GM18870 (cell line): ENCODE measurements around the gene CDH20.

Experiments used
- ATAC-seq: cut with Tn5 transposase; IDR thresholded peaks from one replicate; pipeline ENCODE4 v1.9.1; 2021; ENCODE audit warnings: moderate library complexity; ENCODE audit not compliant: unreplicated experiment

Gene CDH20

GRCh38 chr18:61572084-61572655, 238.9 kb downstream of the CDH20 start:
- ATAC-seq: no peak

- ATAC-seq: no peak
Observed at GRCh38 chr18:61572871-61573270, 239.6 kb downstream of the CDH20 start.

DNA sequence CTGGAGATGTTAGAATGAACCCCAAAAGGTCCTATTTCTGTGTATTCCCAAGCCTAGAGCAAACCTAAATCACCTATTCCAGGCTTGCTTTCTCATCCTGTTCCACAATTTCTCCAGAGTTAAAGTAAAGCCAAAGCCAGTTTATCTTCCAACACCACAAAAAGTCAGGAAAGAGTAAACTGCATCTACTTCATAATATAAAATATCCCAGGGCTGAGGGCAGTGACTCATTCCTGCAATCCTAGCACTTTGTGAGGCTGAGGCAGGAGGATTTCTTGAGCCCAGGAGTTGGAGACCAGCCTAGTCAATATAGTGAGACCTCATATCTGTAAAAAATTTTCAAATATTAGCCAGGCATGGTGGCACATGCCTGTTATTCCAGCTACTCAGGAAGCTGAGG, 241.4 kb downstream of the CDH20 start:
- ATAC-seq: no peak

- no peak for ATAC-seq
Observed at GRCh38 chr18:61575419-61575818, 242.2 kb downstream of the CDH20 start.

DNA sequence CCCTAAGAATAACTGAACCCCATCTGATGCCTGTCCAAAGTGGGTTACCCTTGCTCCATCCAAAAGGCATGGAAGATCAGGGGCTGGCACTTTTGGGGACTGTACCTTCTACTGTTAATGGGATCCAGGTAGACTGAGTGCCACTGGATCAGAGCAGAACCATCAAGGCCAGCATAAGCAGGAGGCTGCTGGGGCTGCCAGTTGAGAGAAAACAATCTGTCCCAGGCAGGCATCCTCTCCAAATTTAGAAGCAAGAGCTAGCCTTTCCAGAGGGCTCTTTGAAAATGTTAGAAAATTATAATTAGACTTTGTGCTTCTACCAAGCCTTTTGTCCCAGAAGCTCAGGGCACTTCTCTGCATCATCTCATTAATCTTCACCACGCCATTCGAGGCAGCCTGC, 245.6 kb downstream of the CDH20 start:
- ATAC-seq: no peak

DNA sequence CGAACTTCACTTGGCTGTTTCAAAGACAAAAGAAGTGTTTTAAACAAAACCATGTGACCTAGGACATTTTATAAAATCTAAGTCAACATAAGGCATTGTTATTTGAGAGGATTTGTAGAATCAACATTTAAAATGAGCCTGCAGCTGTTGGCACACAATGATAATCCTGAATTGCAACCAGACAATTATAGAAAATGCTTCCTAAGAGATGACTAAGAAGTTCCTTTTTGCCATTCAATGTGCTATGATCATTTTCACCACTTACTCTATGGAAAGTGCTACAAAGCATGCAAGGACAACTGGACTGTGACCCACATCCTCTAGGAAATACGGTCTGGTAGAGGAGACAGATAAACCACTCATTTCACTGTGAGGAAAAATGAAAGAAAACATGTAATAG, 246.4 kb downstream of the CDH20 start:
- no peak for ATAC-seq

GRCh38 chr18:61580046-61580445, 246.8 kb downstream of the CDH20 start:
- no peak for ATAC-seq

DNA sequence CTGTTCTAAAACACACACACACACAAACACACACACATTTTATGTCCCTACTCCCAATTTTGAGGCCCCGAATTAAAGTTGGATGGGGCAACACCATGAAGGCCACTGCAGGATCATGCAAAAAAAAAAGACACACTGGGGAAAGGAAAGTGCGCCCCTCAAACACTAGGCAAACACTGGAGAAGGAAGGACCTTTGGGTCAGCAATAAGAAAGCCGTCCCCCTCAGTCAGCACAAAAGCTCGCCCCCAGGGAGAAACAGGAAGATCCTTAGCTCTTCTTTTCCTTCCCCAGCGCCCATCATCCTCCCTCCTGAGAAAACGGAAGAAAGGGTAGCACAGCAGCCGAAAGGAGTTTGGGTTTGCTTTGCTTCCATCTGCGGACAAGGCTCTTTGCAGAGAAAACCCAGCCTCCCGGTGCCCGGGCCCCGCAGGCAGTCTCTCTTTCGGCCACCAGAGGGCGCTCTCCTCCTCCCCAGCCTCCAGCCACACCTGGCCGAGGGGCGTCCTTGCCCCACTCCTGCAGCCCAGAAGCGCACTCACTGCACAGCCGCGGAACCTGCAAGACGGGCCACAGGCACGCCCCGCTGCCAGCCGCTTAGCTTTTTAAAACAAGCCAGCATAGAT, 248.5 kb downstream of the CDH20 start:
- ATAC-seq: peak; percentile 79

- ATAC-seq: no peak
Observed at GRCh38 chr18:61582202-61582710, 249.0 kb downstream of the CDH20 start.

- ATAC-seq: no peak
Observed at GRCh38 chr18:61583548-61583947, 250.3 kb downstream of the CDH20 start.

- no peak for ATAC-seq
Observed at GRCh38 chr18:61587865-61588264, 254.6 kb downstream of the CDH20 start.

DNA sequence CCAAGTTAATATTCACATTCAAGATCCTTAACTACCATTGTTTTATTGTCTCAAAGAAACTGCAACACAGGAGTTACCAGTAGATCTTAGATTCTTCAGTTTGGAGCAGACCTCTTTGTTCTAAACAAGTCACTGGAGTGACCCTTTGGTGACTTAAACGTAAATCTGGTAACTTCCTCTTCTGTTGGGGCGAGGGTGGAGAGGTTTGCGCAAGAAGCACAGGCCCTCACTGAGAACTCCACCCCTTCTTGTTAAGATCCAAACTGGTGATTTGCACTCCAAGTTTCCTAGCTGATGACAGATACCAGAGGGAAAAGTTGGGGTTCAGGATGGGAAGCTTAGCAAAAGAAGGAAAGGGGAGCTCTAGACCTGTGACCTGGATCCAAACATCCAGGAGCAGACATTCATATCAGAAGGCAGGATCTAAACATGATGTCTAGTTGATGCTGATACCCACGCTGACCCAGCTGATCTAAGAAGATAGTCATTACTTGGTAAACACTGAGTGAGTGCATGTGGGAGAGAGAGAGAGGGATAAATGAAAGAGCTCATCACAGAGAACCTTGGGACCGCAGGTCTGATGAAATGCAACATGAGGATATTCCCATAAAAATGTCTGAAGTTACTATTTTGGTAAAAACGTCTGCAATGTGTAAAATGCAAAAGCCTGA, 256.0 kb downstream of the CDH20 start:
- ATAC-seq: no peak

DNA sequence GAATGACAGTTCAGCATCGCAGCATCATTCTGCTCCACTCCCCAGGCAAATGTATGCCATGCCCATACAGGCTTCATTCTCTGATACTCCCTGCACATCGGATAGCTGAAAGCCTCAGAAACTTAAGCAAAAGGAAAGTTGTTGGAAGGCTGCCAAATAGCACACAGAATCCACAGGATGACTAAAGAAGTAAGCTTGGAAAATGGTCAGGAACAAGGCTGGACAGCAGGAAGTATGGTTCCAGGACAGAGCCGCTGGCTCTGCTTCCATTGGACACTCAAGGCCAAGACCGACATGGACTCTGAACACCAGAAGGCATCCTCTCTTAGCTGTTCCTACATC, 256.5 kb downstream of the CDH20 start:
- no peak for ATAC-seq

DNA sequence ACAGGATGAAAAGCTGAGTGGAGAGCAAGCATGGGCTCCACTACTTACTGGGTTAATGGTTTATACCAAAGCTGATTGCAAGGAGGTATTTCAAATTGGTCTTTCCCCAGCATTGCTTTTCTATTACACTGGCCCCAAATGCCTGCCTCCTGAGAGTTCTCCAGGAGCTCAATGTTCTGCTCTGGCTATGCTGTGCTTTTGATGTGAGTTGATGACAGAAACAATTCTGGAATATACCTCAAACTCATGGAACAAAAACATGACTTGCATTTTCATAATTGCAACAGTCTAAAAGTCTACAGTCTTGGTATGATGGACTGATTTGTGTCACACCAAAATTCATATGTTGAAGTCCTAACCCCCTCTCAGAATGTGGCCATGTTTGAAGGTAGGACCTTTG, 258.0 kb downstream of the CDH20 start:
- no peak for ATAC-seq

- no peak for ATAC-seq
Observed at GRCh38 chr18:61595615-61596251, 262.5 kb downstream of the CDH20 start.

DNA sequence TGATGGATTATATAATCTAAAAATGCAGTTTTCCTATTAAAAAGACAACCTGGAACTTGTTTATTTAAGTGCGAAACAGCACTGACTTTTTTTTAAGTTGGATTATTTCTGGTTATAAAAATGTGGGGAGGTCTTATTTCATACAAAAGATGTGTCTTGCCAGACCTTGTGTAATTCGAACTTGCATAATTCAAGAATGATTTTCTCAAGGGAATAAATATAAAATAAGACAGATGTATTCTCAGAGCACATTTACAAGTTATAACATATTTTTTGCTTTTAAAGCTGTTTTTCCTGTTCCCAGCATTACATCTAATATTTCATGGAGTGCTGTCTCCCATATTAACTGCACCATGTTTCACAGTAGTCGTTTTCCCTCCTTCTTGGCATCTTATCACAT, 263.1 kb downstream of the CDH20 start:
- no peak for ATAC-seq

DNA sequence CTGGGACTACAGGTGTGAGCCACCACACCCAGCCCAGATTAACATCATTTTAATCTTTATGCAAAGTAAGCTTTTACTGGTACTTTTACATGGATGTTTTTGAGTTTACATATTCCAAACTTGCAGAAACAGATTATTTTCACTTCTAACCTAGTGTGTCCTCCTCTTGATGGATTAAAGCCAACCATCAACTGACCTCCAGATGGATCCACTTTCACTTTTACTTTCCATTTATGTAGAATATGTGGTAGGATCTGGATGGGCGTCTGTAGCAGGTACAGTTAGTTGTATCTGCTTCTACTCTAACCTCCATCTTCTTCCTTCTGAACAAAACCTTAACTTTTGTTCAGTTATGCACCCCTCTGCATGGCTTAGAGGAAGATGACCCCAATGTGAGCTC, 264.1 kb downstream of the CDH20 start:
- no peak for ATAC-seq

DNA sequence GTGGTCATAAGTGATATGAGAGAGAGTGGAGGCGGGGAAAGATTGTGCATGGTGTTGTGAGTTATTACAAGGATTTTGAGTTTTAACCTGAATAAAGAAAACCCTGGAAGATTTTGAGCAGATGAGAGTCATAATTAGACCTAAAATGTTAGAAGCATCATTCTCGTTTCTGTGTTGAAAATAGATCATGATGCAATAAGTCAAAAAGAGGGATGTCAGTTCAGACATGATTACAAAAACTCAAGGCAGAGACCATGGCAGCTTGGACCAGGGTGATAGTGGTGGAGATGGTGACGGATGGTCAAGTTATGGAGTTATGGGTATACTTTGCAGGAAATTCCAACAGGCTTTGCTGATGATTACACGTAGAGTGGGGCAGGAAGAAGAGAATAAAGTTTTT, 267.2 kb downstream of the CDH20 start:
- ATAC-seq: no peak

GRCh38 chr18:61602836-61603235, 269.6 kb downstream of the CDH20 start:
- no peak for ATAC-seq
